Stimulated activated CD8-positive, alpha-beta memory T cell treated with anti-CD3 and anti-CD28 coated beads, Interleukin-15, amount 100 ng/mL, for 24 hours (primary cell): Measurements from ENCODE around the gene ZKSCAN3.
"Not testable (repeated sequence)": the region's sequence is repeated elsewhere in the genome, so short reads cannot be mapped to it uniquely, and the experiment has no call there.

Experiments
- DNase-seq: peaks from one replicate; pipeline ENCODE4 v3.0.0-alpha.2; 2020; ENCODE audit warnings: low read depth

Gene ZKSCAN3

DNA sequence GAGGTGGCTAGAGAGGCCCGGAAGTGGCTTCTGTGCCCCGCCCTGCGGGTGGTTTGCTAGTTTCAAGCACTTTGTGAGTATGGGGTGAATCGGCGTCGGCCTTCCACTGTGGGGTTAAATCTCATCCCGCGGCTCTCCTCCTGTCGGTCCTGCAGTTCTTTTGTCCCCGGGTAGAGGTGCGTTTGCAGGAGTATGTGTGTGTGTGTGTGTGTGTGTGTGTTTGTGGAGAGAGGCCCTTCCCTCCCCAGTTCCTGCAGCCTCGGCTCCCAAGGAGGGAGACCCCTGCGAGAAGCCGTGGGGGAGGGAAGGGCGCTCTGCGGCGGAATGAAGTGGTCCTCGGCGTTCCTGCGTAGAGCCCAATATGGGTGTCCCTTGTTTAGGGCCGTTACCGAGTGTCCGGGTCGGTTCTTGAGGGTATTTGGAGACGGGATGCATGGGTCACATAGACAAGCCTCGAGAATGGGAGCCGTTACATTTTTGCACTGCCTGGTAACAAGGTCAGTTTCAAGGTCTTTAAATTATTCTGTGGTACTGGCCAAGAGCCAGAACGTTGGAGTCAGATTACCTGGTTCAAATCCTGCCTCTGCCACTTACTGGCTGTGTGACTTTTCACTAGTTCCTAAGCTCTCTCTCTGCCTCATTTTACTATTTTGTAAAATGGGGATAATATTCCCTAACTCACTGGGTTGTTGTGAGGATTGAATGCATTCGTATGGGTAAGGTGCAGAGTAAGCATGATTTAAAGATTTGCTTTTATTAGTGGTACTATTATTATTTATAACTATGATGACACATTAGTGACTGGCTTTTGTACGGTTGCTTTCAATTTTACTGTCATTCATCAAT, at the start of gene ZKSCAN3:
TSS of gene ZKSCAN3 (plus strand) at position 56 of the 846 bp plus-strand sequence. CDS start 9,640 bp downstream, outside the sequence.
- DNase-seq = peak; percentile 63

DNA sequence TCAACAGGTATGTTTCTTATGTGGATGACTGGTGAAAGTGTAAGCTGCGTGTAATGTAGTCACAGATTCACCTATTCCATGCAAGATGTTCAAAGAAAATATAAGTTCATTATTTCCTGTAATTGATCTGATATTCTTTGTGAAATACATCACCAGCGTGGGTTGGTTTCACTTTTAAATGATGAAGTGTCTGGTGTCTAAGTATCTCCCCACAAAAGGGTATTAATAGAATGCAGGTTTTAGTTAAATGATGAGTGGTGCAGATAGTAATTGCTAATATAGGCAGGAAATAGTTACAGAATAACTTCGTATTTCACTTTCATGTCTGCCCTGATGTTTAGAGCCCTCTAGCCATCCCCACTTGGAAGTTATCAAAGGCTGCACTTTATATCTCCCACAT, 46.2 kb upstream of the ZKSCAN3 start:
- DNase-seq = no peak

DNA sequence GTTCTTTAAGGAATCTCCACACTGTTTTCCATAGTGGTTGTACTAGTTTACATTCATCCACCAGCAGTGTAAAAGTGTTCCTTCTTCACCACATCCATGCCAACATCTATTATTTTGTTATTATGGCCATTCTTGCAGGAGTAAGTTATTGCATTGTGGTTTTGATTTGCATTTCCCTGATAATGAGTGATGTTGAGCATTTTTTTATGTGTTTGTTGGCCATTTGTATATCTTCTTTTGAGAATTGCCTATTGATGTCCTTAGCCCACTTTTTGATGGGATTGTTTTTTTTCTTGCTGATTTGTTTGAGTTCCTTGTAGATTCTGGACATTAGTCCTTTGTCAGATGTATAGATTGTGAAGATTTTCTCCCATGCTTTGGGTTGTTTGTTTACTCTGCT, 43.4 kb upstream of the ZKSCAN3 start:
- not testable (repeated sequence) for DNase-seq

DNA sequence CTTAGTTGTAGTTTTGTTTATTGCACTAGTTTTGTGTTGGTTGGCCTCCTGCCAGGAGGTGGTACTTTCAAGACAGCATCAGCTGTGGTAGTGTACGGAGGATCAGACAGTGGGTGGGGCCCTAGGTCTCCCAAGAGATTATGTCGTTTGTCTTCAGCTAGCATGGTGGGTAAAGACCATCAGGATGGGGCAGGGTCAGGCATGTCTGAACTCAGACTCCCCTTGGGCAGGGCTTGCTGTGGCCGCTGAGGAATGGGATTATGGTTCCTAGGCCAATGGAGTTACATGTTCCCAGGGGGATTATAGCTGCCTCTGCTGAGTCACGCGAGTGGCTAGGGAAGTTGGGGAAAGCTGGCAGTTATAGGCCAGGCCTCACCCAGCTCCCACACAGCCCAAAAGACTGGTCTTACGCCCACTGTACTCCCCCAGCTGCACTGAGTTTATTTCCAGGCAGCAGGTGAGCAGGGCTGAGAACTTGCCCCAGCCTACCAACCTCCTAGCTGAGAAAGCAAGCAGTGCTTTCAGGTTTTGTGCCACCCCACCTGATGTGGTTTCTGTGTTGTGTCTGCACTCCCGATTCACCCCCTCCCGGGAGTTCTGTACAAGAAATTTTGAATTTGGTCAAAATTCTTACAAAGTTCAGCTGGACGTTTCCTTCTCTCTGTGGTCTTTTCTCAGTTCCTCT, 38.5 kb upstream of the ZKSCAN3 start:
- DNase-seq = no peak

DNA sequence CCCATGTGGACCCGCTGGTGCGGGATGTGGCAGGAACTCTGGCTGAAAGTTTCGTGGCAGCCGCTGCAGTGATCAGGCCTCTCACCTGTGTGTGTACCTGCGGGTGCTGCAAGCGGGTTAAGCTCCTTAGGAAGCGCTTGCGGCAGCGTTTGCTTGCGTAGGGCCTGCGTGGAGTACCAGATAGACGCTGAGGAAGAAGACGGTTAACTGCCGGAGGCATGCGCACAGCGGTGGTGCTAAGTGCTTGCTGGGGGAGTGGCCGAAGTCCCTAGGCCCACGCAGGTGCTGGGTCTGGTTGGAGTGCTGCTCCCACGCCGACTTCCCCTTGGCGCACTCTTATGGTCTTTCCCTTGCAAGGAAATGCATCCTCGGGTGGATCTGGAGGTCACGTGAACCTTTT, 36.8 kb upstream of the ZKSCAN3 start:
- no peak for DNase-seq

DNA sequence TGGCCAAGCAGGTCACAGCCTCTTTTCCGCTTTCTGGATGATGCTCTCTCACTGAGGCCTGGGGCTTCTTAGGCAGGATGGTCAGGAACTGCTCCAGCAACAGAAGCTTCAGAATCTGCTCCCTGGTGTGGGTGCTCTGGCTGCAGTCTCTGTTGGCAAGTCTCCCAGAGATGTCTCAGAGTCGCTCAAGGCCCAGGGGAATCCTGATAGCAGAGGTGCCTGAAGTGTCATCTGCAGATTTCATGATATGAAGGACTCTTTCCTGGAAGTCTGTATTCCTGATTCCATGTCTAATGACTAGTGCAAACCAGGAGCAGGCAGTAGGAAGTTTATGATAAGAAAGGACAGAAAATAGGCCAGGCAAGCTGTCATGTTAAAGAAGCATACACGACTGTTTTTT, 34.1 kb upstream of the ZKSCAN3 start:
- no peak for DNase-seq

DNA sequence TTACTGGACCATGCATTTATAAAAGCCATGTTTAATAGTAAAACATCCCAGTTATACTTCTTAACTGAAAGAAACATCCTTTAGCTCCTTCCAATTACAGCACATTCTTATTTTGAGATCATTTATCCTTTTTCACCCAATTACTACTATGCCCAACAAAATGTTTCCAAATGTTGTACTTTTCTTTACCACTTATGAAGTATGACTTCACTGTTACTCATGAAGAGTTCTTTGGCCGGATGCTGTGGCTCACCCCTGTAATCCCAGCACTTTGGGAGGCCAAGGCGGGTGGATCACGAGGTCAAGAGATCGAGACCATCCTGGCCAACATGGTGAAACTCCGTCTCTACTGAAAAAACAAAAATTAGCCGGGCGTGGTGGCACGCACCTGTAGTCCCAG, 31.9 kb upstream of the ZKSCAN3 start:
- not testable (repeated sequence) for DNase-seq

DNA sequence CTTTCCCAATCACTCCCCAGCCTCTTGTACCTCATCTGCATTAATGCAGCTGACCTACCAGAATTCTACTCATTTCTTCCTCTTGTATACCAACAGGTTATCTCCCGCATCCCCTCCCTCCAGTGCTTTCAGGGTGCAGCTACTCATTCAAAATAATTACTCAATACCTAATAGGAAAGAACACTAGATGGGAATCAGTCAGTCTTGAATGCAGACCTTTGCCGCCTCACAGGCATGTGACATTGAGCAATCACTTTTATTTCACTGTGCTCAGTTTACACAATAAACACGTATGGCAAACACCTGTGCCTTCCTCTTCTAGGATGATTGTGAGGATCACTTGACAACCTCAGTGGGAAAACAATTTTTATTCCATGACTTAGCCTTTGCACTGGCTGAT, 27.1 kb upstream of the ZKSCAN3 start:
- DNase-seq = no peak

DNA sequence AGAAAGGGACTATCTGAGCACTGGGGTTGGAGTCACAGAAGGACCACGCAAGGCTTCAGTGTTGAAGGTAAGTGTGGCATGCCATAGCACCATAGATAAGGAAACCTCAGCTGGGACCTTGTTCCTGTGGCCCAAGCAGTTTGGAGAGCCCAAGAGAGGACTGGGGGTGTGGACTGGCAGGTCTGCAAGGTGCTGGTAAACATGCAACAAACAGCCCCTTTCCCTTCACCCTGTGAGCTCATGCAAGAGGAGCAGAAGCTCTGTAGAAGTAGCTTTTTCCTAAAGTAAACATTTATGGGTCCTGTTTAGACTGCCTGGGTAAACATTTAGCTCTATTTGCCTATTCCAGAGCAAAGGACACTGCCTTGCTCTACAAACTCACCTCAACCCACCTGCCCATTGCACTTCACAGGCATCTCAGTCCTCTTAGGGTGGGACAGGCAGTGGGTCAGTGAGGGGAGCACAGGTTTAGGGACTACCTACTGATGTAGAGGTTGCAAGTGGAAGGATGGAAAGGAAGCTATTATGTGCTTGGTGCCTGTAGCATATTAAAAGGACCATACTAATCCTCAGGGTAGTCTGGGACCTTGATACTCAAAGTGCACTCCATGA, 25.8 kb upstream of the ZKSCAN3 start:
- no peak for DNase-seq

DNA sequence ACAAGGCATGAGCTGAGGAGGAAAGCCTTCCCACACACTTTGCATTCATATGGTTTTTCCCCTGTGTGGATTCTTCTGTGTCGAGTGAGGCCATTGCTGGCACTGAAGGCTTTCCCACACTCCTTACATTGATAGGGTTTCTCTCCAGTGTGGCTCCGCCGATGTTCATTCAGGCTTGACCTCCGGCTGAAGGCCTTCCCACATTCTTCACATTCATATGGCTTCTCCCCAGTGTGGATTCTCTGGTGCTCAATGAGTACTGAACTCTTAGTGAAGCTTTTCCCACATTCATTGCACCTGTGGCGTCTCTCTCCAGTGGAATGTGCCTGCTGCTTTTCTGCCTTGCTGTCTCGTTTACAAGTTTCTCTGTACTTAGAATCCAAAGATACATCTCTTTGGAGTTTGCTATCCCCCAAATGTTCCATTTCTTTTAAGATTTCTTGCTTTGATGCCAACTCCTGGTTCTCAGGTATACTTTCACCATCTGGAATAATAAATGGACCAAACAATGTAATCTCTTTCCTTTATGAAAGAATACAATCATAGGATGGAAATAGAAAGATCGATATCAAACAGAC, 23.3 kb upstream of the ZKSCAN3 start:
- no peak for DNase-seq

DNA sequence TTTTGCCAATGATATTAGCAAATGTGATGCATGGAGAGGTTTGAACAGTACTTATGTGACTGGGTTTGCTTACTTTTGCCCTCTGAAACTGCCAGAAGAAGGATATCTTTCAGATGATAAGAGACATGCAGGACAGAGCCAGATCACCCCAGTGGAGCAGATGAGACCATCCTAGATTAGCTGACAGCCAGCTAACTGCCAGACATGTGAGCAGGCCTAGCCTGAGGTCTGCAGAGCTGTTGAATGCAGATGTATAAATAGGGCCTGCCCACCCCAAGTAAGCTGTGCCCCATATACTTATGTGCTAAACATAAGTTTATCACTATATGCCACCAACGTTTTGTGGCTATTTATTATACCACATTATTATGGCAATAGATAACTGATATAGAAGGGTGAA, 19.7 kb upstream of the ZKSCAN3 start:
- DNase-seq = no peak

DNA sequence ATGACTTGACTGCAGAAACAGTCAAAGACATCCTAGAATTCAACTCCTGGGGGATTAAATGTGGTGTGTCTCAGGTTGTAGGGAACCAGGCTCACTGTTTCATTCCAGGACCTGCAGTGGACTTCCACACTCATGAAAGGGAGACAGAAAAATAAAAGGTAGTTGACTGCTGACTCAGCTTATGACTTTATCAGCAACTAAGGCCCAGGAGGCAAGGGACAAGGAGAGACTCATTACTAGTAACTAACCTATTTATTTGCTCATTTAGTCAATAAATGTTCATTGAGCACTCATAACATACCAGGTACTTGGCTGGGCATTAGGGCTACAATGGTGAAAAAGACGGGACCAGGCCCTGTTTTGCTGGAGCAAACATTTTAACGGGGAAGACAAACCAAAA, 16.7 kb upstream of the ZKSCAN3 start:
- no peak for DNase-seq

DNA sequence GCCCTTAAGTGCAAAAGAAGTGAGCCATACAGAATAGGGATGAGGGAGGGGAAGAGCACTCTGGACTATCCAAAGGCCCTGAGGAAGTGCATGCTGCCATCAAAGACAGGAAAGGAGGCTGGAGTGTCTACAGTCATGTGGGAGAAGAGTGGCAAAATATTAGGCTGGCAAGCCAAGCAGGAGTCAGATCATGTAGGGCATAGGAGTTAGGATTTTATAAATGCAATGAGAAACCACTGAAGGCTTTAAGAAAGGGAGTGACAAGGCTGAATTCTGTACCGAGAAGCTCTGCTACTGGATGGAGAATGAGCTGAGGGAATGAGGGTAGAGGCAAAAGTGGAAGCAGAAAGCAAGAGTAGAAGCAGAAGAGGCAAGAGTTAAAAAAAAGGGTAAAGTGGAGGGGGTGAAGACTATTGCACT, 16.1 kb upstream of the ZKSCAN3 start:
- DNase-seq = no peak

DNA sequence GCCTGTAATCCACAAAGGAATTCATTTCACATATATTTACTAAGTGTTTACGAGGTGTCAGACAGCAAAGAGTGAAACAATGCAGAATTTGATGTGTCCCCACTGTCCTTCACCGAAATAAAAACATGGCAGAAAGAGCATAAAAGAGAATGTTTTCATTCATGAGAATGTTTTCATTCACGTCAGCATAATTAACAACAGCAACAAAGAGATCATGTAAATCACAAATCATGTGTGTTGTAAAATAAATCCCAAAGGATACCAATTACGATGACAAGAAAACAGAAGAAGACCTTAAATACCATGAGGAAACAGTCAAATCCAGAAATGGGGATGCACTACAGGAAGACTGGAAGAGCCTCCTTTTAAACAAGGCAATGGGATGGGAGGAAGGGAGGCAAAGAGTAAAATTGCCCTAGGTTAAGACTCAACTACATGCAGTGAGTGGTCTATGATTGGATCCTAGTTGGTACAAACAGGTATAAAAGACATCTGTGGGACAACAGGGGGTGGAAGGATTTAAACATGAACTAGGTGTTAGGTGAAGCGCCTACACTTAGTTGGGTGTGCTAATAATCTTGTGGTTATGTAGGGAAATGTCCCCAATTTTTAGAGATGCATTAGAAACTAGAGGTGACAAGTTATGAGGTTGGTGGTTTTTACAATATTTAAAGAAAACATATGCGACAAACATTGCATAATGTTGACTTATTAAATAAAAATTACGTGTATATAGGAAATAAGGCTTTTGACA, 15.3 kb upstream of the ZKSCAN3 start:
- no peak for DNase-seq

DNA sequence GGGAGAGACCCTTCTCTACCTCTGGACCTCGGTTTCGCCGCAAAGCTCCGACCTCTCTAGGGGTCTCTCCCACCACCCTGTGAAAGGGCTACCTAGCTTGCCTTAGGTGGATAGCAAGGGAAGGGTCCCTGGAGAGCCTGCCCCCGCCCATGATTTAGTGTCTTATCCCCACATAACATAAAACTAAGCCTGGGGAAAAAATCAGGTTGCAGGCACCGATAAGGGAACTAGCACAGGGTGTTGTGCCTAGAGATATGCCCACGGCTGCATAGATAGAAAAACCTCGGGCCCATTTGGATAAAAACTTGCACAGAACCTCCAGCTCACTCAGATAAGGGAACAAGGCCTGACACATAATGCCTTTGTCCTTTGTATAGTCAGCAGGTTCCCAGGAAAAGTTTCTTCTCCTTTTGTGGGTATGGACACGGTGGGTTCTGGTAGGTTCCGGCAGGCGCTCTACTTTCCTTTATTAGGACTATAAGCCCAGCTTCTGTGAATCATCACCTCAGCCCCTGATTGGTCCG, 14.6 kb upstream of the ZKSCAN3 start:
- DNase-seq = no peak

DNA sequence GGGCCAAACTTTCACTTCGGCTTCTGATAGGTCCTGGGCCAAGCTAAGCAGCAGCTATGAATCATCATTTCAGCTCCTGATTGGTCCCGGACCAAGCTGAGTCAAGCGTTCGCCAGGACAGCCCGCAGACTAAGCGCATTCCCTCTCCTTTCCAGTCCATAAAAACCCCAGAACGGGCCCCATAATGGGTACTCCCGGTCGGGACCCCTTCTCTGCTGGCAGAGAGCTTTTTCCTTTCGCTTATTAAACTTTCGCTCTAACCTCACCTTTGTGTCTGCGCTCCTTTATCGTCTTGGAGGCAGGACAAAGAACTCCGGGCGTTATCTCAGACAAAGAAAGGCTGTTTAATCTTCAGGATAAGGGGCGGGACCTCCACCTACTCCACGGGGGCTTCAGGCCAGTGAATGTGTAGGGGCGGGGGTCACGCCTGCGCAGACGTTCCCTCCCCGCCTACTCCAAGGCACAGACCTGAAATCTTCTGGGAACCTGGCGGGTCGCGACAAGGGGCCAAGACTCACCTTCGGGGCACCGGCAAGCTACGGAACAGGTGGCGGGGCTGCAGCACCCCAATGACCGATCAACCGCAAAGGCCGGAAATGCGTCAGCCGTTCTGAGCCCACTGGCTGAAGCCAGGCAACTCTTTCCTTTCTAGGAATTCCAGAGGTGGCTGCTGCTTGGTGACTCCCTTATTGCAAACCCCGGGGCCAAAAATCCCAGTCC, 14.0 kb upstream of the ZKSCAN3 start, which contains the start of gene ZSCAN31:
TSS of gene ZSCAN31 (minus strand) at position 585 of the 720 bp plus-strand sequence. CDS start 6,465 bp downstream, outside the sequence.
- peak; percentile 36 for DNase-seq

DNA sequence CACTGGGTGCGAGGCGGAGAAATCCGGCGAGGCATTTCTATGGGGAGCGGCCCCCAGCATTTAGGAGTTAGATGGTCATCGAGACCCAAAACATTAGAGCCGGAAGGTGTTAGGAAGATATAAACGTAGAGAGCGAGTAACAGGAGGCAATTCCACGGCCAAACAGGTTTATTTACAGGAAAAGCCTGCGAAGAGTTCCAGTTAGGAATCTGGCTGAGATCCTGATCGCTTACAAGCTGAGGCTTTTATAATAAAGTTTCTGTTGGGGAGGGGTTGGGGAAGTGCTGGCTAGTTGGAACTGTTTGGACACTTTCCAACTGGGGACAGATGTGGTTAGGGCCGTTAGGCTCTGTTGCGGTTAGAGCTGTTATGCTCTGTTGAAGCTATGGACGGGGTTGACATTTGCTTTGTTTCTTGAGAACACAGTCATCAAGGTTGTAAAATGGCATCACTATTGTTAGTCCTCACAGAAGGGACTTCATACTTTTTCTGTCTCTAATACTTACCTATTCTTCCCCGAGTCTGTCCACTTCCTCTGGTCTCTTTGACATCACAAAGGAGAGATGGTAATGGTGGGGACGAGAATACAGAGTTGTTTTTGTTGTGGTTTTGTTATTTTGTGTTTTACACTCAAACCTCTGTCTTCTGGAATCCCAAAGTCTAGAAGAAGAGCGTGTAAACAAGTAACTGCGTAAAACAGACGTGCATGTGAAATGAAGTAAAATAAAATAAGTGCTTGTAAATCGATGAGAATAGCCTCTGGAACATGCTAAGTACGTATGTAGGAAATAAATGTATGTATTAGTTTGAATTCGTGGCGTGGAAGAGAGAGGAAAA, 13.2 kb upstream of the ZKSCAN3 start:
- no peak for DNase-seq

DNA sequence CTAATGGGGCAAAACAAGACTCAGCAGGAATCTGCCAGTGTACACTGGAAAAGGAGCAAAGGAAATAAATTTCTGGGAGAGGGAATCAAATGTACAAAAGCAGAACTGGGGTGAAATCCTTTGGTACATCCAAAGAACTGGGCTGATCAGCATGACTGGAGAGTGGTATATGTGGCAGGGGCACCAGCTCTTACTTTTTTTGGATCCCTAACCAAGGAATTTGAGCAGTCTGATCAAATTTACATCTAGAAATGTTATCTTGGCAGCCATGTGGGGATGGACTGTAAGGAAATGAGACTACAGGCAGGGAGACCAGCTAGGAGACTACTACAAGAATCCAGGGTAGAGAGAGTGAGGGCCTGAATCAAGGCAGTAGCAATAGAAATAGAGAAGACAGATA, 12.6 kb upstream of the ZKSCAN3 start:
- DNase-seq = no peak

DNA sequence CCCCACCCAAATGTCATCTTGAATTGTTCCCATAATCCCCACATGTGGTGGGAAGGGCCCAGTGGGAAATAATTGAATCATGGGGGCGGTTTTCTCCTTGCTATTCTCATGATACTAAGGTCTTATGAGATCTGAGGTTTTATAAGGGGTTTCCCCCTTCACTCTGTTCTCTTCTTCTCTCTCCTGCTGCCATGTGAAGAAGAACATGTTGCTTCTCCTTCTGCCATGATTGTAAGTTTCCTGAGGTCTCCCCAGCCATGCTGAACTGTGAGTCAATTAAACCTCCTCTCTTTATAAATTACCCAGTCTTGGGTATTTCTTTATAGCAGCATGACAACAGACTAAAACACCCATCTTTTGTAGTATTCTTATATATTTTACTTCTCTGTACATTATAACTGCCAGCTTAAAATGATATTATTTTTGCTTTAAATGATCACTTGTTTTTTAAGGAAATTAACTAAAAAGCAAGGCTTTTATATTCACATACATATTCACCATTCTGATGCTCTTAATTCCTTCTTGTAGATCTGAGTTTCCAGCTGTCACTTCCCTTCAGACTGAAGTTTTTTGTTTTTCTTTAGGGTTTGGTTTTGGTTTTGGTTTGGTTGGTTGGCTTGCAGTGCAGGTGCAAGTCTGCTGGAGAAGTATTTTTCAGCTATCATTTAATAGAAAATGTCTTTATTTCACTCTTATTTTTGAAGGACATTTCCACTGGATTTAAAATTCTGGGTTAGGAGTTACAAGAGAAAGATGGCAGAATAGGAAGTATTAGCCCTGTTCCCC, 9.2 kb upstream of the ZKSCAN3 start:
- DNase-seq = no peak
